Mesendoderm (in vitro differentiated cells): Measurements from ENCODE around the gene ZC2HC1B.
"Not testable (repeated sequence)": the region's sequence is repeated elsewhere in the genome, so short reads cannot be mapped to it uniquely, and the experiment has no call there.

Experiments used
- DNase-seq: peaks from one replicate; pipeline ENCODE4 v3.0.0; 2013
- H2AK5ac ChIP-seq: 2 replicates; pipeline ENCODE4 v1.6.1; 2013; ENCODE audit warnings: low read length, inconsistent platforms
- H2BK120ac ChIP-seq: 2 replicates; pipeline ENCODE4 v1.6.1; 2013; ENCODE audit warnings: low read depth, mild to moderate bottlenecking, low read length, moderate library complexity, mixed read lengths
- H2BK15ac ChIP-seq: replicated peaks from 2 replicates; pipeline ENCODE4 v1.6.1; 2013; ENCODE audit warnings: low read depth, mild to moderate bottlenecking, moderate library complexity
- H2BK5ac ChIP-seq: 2 replicates; pipeline ENCODE4 v1.6.1; 2013; ENCODE audit warnings: low read length, inconsistent platforms
- H3K18ac ChIP-seq: 2 replicates; pipeline ENCODE4 v1.6.1; 2013; ENCODE audit warnings: mild to moderate bottlenecking, low read length, mixed read lengths
- H3K23ac ChIP-seq: one replicate; pipeline ENCODE4 v1.6.1; 2013; ENCODE audit warnings: low read length
- H3K27ac ChIP-seq: 2 replicates; pipeline ENCODE4 v1.5.1; 2013; ENCODE audit warnings: low read depth, mild to moderate bottlenecking, inconsistent platforms, low read length, moderate library complexity
- H3K27me3 ChIP-seq: 2 replicates; pipeline ENCODE4 v1.6.1; 2013; ENCODE audit warnings: low read length, control low read depth, mild to moderate bottlenecking, inconsistent platforms; ENCODE audit not compliant: insufficient read depth, poor library complexity
- H3K36me3 ChIP-seq: 2 replicates; pipeline ENCODE4 v1.6.1; 2013; ENCODE audit warnings: low read length, inconsistent platforms; ENCODE audit not compliant: control insufficient read depth, insufficient read depth
- H3K4ac ChIP-seq: one replicate; pipeline ENCODE4 v1.6.1; 2013; ENCODE audit warnings: low read depth, mild to moderate bottlenecking, low read length, moderate library complexity
- H3K4me1 ChIP-seq: 2 replicates; pipeline ENCODE4 v1.6.1; 2013; ENCODE audit warnings: low read depth, low read length, inconsistent platforms; ENCODE audit not compliant: control insufficient read depth
- H3K4me2 ChIP-seq: 2 replicates; pipeline ENCODE4 v1.6.1; 2013; ENCODE audit warnings: low read length
- H3K4me3 ChIP-seq: 2 replicates; pipeline ENCODE4 v1.5.1; 2013; ENCODE audit warnings: mild to moderate bottlenecking, low read length
- H3K56ac ChIP-seq: one replicate; pipeline ENCODE4 v1.6.1; 2013; ENCODE audit warnings: low read length
- H3K79me1 ChIP-seq: 2 replicates; pipeline ENCODE4 v1.6.1; 2013; ENCODE audit warnings: low read length, inconsistent platforms
- H3K79me2 ChIP-seq: 2 replicates; pipeline ENCODE4 v1.6.1; 2013; ENCODE audit warnings: mild to moderate bottlenecking, low read length; ENCODE audit not compliant: control insufficient read depth, insufficient read depth
- H3K9ac ChIP-seq: 2 replicates; pipeline ENCODE4 v1.6.1; 2013; ENCODE audit warnings: low read length, inconsistent platforms
- H4K5ac ChIP-seq: one replicate; pipeline ENCODE4 v1.6.1; 2013; ENCODE audit warnings: low read length
- H4K8ac ChIP-seq: one replicate; pipeline ENCODE4 v1.6.1; 2013; ENCODE audit warnings: low read depth, mild to moderate bottlenecking, control low read depth, low read length, moderate library complexity
- WGBS: extraction: QIAGEN DNeasy Blood & Tissue Kit; methylation state at CpG from one replicate; pipeline ENCODE4 v1.1.7; 2013; ENCODE audit warnings: low lambda C conversion rate, missing lambda C conversion rate; ENCODE audit not compliant: insufficient coverage; ENCODE audit errors: extremely low coverage; 5-methylcytosine and 5-hydroxymethylcytosine counted together

Gene ZC2HC1B

DNA sequence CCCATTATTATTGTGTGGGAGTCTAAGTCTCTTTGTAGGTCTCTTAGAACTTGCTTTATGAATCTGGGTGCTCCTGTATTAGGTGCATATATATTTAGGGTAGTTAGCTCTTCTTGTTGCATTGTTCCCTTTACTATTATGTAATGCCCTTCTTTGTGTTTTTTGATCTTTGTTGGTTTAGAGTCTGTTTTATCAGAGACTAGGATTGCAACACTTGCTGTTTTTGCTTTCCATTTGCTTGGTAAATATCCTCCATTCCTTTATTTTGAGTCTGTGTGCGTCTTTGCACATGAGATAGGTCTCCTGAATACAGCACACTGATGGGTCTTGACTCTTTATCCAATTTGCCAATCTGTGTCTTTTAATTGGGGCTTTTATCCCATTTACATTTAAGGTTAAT, 9.2 kb upstream of the ZC2HC1B start:
- not testable (repeated sequence) for DNase-seq, H2BK120ac ChIP-seq, H4K8ac ChIP-seq, H3K4me2 ChIP-seq, H3K79me2 ChIP-seq, H3K79me1 ChIP-seq, H3K27me3 ChIP-seq, H3K4me3 ChIP-seq, H3K56ac ChIP-seq, H3K23ac ChIP-seq, H2BK15ac ChIP-seq, H3K4ac ChIP-seq, H3K27ac ChIP-seq, H2BK5ac ChIP-seq, H3K9ac ChIP-seq, H3K18ac ChIP-seq, H4K5ac ChIP-seq, H2AK5ac ChIP-seq, H3K4me1 ChIP-seq
- peaks cover 16% of the 10 kb centered on the region for H3K36me3 ChIP-seq
- WGBS = no CpG with 5 or more reads among the region's 1 CpG

DNA sequence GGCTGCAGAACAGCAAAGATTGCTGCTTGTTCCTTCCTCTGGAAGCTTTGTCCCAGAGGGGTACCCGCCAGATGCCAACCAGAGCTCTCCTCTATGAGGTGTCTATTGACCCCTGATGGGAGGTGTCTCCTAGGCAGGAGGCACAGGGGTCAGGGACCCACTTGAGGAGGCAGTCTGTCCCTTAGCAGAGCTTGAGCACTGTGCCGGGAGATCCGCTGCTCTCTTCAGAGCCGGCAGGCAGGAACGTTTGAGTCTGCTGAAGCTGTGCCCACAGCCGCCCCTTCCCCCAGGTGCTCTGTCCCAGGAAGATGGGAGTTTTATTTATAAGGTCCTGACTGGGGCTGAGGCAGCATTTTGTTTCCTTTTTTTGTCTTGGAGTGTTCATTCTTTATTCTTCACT, 7.5 kb upstream of the ZC2HC1B start:
- not testable (repeated sequence) for H3K56ac ChIP-seq, H3K23ac ChIP-seq, H2AK5ac ChIP-seq, H3K4me2 ChIP-seq, H2BK15ac ChIP-seq, H3K4me3 ChIP-seq, H4K5ac ChIP-seq, H4K8ac ChIP-seq, H3K27me3 ChIP-seq, H3K27ac ChIP-seq, H3K9ac ChIP-seq, H2BK120ac ChIP-seq, H3K79me2 ChIP-seq, H3K18ac ChIP-seq, H2BK5ac ChIP-seq, H3K4me1 ChIP-seq, H3K4ac ChIP-seq, H3K79me1 ChIP-seq, DNase-seq
- H3K36me3 ChIP-seq = peaks cover 11% of the 10 kb centered on the region
- WGBS = no CpG with 5 or more reads among the region's 6 CpGs

GRCh38 chr6:143857651-143858050, 6.6 kb upstream of the ZC2HC1B start:
- Histone ChIP-seq H4K5ac (no peak overlapping the region), H3K4ac (no peak overlapping the region), H3K23ac (no peak overlapping the region), H3K79me2 (no peaks in the 10 kb centered on the region), H3K79me1 (peaks cover 2% of the 10 kb centered on the region), H3K36me3 (peaks cover 11% of the 10 kb centered on the region), H4K8ac (no peak overlapping the region), H2AK5ac (no peak overlapping the region), H2BK5ac (no peak overlapping the region), H3K56ac (no peak overlapping the region), H3K18ac (no peak overlapping the region), H3K27me3 (no peaks in the 10 kb centered on the region), H3K4me3 (no peak overlapping the region), H3K4me2 (no peak overlapping the region), H3K4me1 (no peaks in the 10 kb centered on the region), H2BK15ac (no peak overlapping the region), H3K9ac (no peak overlapping the region), H2BK120ac (no peak overlapping the region), H3K27ac (no peak overlapping the region)
- WGBS = no CpG with 5 or more reads among the region's 5 CpGs
- DNase-seq = no peak

DNA sequence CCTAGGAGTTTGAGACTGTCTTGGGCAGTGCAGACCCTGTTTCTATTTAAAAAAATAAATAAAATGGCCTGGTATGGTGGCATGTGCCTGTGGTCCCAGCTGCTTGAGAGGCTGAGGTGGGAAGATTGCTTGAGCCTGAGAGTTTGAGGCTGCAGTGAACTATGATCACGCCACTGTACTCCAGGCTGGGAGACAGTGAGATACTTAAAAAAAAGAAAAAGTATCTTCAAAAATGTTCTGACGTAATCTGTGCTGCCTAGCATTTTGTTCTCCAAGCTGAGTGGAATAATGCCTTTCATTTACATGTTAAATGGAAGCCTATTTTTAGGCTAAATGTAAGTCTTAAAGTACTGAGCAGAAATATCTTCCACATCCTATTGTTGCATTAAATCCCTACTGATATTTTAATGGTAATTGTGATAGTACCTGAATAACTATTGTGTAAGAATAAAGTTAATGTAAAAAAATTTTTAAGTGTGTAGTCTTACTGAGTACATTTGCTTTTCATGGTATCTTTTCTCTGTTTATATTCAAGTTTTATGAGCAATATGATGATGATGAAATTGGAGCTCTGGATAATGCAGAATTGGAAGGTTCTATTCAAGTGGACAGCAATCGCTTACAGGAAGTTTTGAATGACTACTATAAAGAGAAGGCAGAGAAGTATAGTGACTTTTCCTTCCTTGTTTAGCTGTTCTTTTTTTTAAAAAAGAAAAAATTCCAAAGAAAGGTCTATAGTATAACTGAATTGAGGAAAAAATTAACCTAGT, 4.2 kb upstream of the ZC2HC1B start:
- Histone ChIP-seq H4K5ac (no peak overlapping the region), H3K56ac (no peak overlapping the region), H3K4ac (no peak overlapping the region), H2BK120ac (no peak overlapping the region), H3K27me3 (no peaks in the 10 kb centered on the region), H3K4me3 (no peak overlapping the region), H3K18ac (no peak overlapping the region), H3K9ac (no peak overlapping the region), H3K4me1 (no peaks in the 10 kb centered on the region), H2BK15ac (no peak overlapping the region), H3K27ac (no peak overlapping the region), H2BK5ac (no peak overlapping the region), H3K79me2 (no peaks in the 10 kb centered on the region), H4K8ac (no peak overlapping the region), H3K4me2 (no peak overlapping the region), H2AK5ac (no peak overlapping the region), H3K36me3 (peaks cover 11% of the 10 kb centered on the region), H3K79me1 (peaks cover 2% of the 10 kb centered on the region), H3K23ac (no peak overlapping the region)
- no CpG with 5 or more reads among the region's 3 CpGs for WGBS
- DNase-seq = no peak

GRCh38 chr6:143863771-143864170, 503 bp upstream of the ZC2HC1B start:
- Histone ChIP-seq H4K5ac (no peak overlapping the region), H3K27ac (no peak overlapping the region), H3K4me2 (no peak overlapping the region), H3K4ac (no peak overlapping the region), H3K9ac (no peak overlapping the region), H3K4me1 (no peaks in the 10 kb centered on the region), H3K79me1 (no peaks in the 10 kb centered on the region), H2BK15ac (no peak overlapping the region), H3K56ac (no peak overlapping the region), H2AK5ac (no peak overlapping the region), H3K23ac (no peak overlapping the region), H3K4me3 (no peak overlapping the region), H3K18ac (no peak overlapping the region), H3K27me3 (no peaks in the 10 kb centered on the region), H3K36me3 (peaks cover 2% of the 10 kb centered on the region), H2BK120ac (no peak overlapping the region), H2BK5ac (no peak overlapping the region), H3K79me2 (no peaks in the 10 kb centered on the region), H4K8ac (no peak overlapping the region)
- no peak for DNase-seq
- 100% methylated on average over 1 of the region's 2 CpGs for WGBS

DNA sequence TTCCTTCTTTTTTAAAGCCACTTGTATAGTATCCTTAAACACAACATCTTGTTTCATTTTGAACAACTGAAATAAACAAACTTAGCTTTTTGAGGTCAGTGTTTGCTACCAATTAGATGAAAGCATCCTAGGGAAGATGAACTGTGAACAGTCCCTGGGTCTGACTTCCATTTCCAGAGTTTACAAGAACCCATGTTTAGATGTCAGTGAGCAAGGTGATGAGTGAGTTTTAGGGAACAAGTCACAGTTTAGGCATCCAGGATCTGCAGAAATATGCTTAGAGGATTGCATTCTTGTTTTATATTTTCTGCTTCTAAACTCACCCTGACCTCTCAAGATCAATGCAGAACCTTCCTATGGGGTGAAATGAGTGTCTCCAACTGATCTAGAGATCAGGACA, 3.0 kb downstream of the ZC2HC1B start:
- H3K23ac ChIP-seq = no peak overlapping the region
- no peaks in the 10 kb centered on the region for H3K4me1 ChIP-seq
- H3K4me2 ChIP-seq = no peak overlapping the region
- H3K4me3 ChIP-seq = no peak overlapping the region
- H3K18ac ChIP-seq = no peak overlapping the region
- no peak overlapping the region for H2BK5ac ChIP-seq
- H2BK15ac ChIP-seq = no peak overlapping the region
- H2BK120ac ChIP-seq = no peak overlapping the region
- H3K9ac ChIP-seq = no peak overlapping the region
- H2AK5ac ChIP-seq = no peak overlapping the region
- no peaks in the 10 kb centered on the region for H3K79me1 ChIP-seq
- no peak overlapping the region for H3K56ac ChIP-seq
- peaks cover 2% of the 10 kb centered on the region for H3K36me3 ChIP-seq
- H3K27me3 ChIP-seq = no peaks in the 10 kb centered on the region
- H4K8ac ChIP-seq = no peak overlapping the region
- DNase-seq = no peak
- H3K4ac ChIP-seq = no peak overlapping the region
- no peak overlapping the region for H3K27ac ChIP-seq
- H4K5ac ChIP-seq = no peak overlapping the region
- H3K79me2 ChIP-seq = no peaks in the 10 kb centered on the region
